Fibroblast of mammary gland (primary cell): ENCODE measurements around the gene TNFAIP1.

Experiments used
- DNase-seq: peaks from one replicate; pipeline ENCODE4 v3.0.0-alpha.2; 2010; ENCODE audit warnings: low read depth
- H3K4me3 ChIP-seq: 2 replicates; pipeline ENCODE4 v1.5.1; 2011; ENCODE audit warnings: low read depth, mild to moderate bottlenecking, low read length, moderate library complexity; ENCODE audit not compliant: control insufficient read depth
- TF ChIP-seq, protein P1 (sequence below): conservative IDR thresholded peaks from 2 replicates; pipeline ENCODE4 v1.5.1; 2011; ENCODE audit warnings: low read depth, low read length, inconsistent platforms; ENCODE audit not compliant: control insufficient read depth, insufficient read depth

The TNFAIP1 gene

DNA sequence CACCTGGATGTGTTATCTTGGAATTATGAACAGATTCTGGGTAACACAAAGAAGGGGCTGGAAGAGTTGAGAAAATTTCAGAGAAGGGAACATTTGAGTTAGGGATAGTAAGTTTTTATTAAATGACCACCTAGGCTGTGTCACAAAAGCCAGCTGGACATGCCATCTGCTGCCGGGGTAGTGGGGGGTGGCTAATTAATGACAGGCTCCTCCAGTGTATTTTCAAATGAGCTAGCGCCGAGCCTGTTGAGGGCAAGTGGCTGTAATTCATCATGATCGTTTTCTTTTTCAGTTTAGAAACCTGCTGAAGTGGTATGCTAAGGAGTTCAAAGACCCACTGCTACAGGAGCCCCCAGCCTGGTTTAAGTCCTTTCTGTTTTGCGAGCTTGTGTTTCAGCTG lies 10.3 kb upstream of the TNFAIP1 start:
- DNase-seq: no peak
- H3K4me3 ChIP-seq: no peak overlapping the region
- TF ChIP-seq, protein P1, sequence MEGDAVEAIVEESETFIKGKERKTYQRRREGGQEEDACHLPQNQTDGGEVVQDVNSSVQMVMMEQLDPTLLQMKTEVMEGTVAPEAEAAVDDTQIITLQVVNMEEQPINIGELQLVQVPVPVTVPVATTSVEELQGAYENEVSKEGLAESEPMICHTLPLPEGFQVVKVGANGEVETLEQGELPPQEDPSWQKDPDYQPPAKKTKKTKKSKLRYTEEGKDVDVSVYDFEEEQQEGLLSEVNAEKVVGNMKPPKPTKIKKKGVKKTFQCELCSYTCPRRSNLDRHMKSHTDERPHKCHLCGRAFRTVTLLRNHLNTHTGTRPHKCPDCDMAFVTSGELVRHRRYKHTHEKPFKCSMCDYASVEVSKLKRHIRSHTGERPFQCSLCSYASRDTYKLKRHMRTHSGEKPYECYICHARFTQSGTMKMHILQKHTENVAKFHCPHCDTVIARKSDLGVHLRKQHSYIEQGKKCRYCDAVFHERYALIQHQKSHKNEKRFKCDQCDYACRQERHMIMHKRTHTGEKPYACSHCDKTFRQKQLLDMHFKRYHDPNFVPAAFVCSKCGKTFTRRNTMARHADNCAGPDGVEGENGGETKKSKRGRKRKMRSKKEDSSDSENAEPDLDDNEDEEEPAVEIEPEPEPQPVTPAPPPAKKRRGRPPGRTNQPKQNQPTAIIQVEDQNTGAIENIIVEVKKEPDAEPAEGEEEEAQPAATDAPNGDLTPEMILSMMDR: no peak

DNA sequence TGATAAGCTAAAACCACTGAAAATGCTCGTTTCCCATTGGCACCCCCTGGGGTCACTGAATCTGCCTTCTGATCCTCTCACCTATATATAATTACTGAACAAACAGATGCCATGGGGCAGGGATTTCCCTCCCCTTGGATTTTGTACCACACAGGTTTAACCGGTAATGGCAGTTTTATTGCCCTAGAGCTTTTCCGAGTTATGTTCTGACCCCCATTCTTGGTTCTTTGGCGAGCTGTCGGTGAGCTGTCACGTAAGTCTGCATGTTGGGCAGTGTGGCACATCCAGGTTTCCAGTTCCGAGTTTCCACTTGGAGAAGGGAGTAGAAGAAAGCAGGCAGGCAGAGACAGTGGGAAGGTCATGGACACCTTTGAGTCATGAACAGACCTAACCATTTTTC lies 9.4 kb upstream of the TNFAIP1 start:
- DNase-seq: no peak
- TF ChIP-seq, protein P1: no peak
- H3K4me3 ChIP-seq: no peak overlapping the region

DNA sequence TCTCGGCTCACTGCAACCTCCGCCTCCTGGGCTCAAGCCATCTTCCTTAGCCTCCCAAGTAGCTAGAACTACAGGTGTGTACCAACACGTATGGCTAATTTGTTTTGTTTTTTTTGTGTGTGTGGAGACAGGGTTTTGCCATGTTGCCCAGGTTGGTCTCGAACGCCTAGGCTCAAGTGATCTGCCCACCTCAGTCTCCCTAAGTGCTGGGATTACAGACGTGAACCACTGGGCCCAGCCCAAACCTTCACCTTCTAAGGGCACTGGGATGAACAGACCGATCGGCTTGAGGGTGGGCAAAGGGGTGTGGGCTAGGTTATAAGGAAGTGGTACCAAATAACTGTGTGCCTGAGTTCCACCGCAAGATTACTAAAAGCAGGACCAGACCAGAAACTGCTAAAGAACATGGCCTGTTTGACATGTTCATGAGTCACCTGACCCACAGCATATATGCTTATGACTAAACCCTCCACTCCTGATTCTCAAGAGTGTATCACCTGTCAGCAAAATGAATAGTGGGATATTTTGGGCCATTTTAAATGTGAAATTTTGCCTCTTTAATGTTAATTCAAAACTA lies 8.4 kb upstream of the TNFAIP1 start:
- H3K4me3 ChIP-seq: no peak overlapping the region
- DNase-seq: peak; percentile 52
- TF ChIP-seq, protein P1: no peak

DNA sequence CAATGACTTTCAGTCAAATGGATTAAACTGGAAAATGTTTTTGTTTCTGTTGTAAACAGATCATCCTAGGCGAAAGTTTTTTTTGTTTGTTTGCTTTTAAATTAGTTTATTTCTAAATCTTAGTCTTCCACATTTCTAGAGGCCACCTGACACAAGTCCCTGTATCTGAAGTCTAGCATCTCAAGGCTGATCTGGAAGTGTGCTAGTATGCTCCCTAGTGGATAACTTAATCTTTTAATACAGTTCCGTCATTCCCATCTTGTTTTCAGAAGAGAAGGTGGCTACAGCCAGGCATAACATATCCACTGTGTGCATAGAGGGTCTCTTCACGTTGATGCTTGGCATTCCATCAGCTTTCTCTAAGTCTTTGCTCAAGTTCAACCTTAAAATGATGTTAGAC lies 7.9 kb upstream of the TNFAIP1 start:
- TF ChIP-seq, protein P1: peak; percentile 18
- peak; percentile 54 for DNase-seq
- H3K4me3 ChIP-seq: no peak overlapping the region

DNA sequence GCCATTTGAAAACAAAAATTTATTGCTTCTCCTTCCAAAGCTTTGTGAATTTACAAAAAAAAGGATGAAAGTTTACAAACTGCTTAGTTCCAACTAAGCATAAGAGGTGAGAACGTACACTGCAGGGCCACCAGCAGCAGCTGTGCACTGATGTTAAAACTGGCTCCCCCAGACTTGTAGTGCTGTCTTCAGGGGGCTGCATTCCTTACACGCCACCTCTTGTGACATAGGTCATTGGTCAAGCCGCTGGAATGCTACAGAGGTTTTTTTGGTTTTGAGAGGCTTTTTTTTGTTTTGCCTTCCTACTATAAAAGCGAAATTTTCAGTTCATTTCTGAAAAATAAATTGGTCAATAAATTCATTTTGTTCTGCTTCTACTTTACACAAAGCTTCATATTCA lies 7.2 kb upstream of the TNFAIP1 start:
- no peak for DNase-seq
- TF ChIP-seq, protein P1: no peak
- no peak overlapping the region for H3K4me3 ChIP-seq

DNA sequence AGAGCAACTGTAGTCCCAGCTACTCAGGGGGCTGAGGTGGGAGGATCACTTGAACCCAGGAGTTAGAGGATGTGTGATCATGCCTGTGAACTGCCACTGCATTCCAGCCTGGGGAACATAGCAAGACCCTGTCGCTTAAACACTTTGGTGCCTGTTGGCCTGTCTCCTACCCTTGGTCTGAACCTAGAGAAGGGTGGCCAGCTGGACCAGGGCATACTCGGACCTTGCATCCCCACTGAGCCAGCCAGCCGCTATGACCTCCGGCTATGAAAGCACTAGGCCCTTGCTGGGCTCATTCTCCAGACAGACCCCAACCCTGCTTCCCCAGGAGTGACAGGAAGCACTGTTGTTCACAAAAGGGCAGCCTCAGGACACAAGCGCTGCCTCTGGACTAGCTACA lies 4.9 kb upstream of the TNFAIP1 start:
- H3K4me3 ChIP-seq: no peak overlapping the region
- DNase-seq: no peak
- TF ChIP-seq, protein P1: no peak
